H1 (cell line): ENCODE measurements around the gene ANXA8. TPM values are rescaled to one million over a fixed set of nuclear protein-coding genes. Genes with fewer than 3 reads are reported as not detected.
"Not testable (repeated sequence)": the region's sequence is repeated elsewhere in the genome, so short reads cannot be mapped to it uniquely, and the experiment has no call there.

Experiments
- CTCF ChIA-PET: fragments of 300-600 bp; sonication (Branson Sonifier 250); formaldehyde crosslinking; loops from one replicate; lab custom pipeline; 2021; ENCODE audit not compliant: partially characterized antibody; lab: Charles Lee
- POLR2A ChIA-PET: fragments of 300-600 bp; sonication (Branson Sonifier 250); formaldehyde crosslinking; loops from one replicate; lab custom pipeline; 2021; ENCODE audit warnings: inconsistent platforms; ENCODE audit not compliant: partially characterized antibody; lab: Charles Lee
- DNase-seq, 2 experiments: peaks; one replicate each; pipeline versions ENCODE4 v3.0.0 to v3.0.0-alpha.2; 2010 to 2022; ENCODE audit warnings: low spot score in 2 of 2, low read depth in 1 of 2, mixed read lengths in 1 of 2
- FAIRE-seq: peaks from 2 replicates; lab custom pipeline; 2011; peaks lifted over from hg19 to GRCh38; lab: Jason Lieb, UNC
- H2AFZ ChIP-seq: 2 replicates; pipeline ENCODE4 v1.8.1; 2012; ENCODE audit warnings: low read length, inconsistent platforms
- H2AK5ac ChIP-seq: 2 replicates; pipeline ENCODE4 v1.6.1; 2013; ENCODE audit warnings: low read depth, low read length
- H2BK120ac ChIP-seq: replicated peaks from 2 replicates; pipeline ENCODE3; 2013; ENCODE audit warnings: low read depth, low read length, inconsistent platforms
- H2BK12ac ChIP-seq: 2 replicates; pipeline ENCODE4 v1.6.1; 2013; ENCODE audit warnings: low read depth, low read length
- H2BK15ac ChIP-seq: 2 replicates; pipeline ENCODE4 v1.6.1; 2013; ENCODE audit warnings: low read length
- H2BK20ac ChIP-seq: 2 replicates; pipeline ENCODE4 v1.6.1; 2013; ENCODE audit warnings: low read length
- H2BK5ac ChIP-seq: 2 replicates; pipeline ENCODE4 v1.6.1; 2013; ENCODE audit warnings: low read depth, low read length
- H3K14ac ChIP-seq: 2 replicates; pipeline ENCODE4 v1.6.1; 2013; ENCODE audit warnings: inconsistent platforms; ENCODE audit not compliant: insufficient read length
- H3K18ac ChIP-seq: 2 replicates; pipeline ENCODE4 v1.6.1; 2013; ENCODE audit warnings: low read length; ENCODE audit errors: extremely low read depth
- H3K23ac ChIP-seq: 2 replicates; pipeline ENCODE4 v1.6.1; 2013; ENCODE audit warnings: inconsistent platforms; ENCODE audit not compliant: insufficient read length
- H3K23me2 ChIP-seq: 2 replicates; pipeline ENCODE4 v1.6.1; 2013; ENCODE audit warnings: low read depth, low read length
- H3K27ac ChIP-seq: 2 replicates; pipeline ENCODE4 v1.6.1; 2011; ENCODE audit warnings: low read depth, low read length, inconsistent platforms
- H3K27me3 ChIP-seq, 4 experiments: replicated peaks in 1 of 4; 1 replicate in 1 of 4; 2 replicates in 3 of 4; pipeline versions ENCODE4 v1.6.1 to v1.8.1; 2011 to 2013; ENCODE audit warnings: low read length in 3 of 4, mild to moderate bottlenecking in 3 of 4, inconsistent platforms in 2 of 4, mixed read lengths in 2 of 4, moderate library complexity in 1 of 4; ENCODE audit not compliant: control insufficient read depth in 3 of 4, insufficient read depth in 3 of 4; ENCODE audit errors: extremely low read depth in 1 of 4
- H3K36me3 ChIP-seq, 4 experiments: 2 replicates each; pipeline versions ENCODE4 v1.6.1 to v1.8.1; 2011 to 2013; ENCODE audit warnings: mild to moderate bottlenecking in 4 of 4, low read length in 3 of 4, moderate library complexity in 2 of 4, control low read depth in 1 of 4, inconsistent platforms in 1 of 4; ENCODE audit not compliant: insufficient read depth in 4 of 4, control insufficient read depth in 2 of 4
- H3K4ac ChIP-seq: replicated peaks from 2 replicates; pipeline ENCODE3; 2013; ENCODE audit warnings: low read length, low read depth, mixed read lengths, inconsistent platforms; ENCODE audit not compliant: insufficient read length
- H3K4me1 ChIP-seq, 4 experiments: replicated peaks in 1 of 4; 1 replicate in 1 of 4; 2 replicates in 3 of 4; pipeline versions ENCODE4 v1.6.1 to v1.8.1; 2011 to 2013; ENCODE audit warnings: low read length in 3 of 4, inconsistent platforms in 2 of 4, mixed read lengths in 1 of 4; ENCODE audit not compliant: insufficient read depth in 4 of 4, control insufficient read depth in 3 of 4
- H3K4me2 ChIP-seq, 2 experiments: 2 replicates each; pipeline versions ENCODE4 v1.6.1 to v1.8.1; 2011 to 2013; ENCODE audit warnings: low read depth in 2 of 2, low read length in 2 of 2, control low read depth in 1 of 2, inconsistent platforms in 1 of 2, mild to moderate bottlenecking in 1 of 2; ENCODE audit not compliant: insufficient read depth in 1 of 2
- H3K4me3 ChIP-seq, 4 experiments: fragments of 200-600, 300-600 bp in 1 of 4; sonication (generic), shearing (Covaris generic), sonication (Bioruptor Twin) in 1 of 4; 2 replicates each; pipeline versions ENCODE4 v1.5.1 to v1.8.1; 2011 to 2016; ENCODE audit warnings: low read length in 4 of 4, low read depth in 3 of 4, control low read depth in 2 of 4, inconsistent platforms in 2 of 4, mild to moderate bottlenecking in 2 of 4, mixed read lengths in 1 of 4, moderate library complexity in 1 of 4; ENCODE audit not compliant: insufficient read depth in 2 of 4; ENCODE audit errors: extremely low read depth in 1 of 4
- H3K56ac ChIP-seq: replicated peaks from 2 replicates; pipeline ENCODE3; 2013; ENCODE audit warnings: low read depth, mild to moderate bottlenecking, mixed read lengths, low read length, inconsistent platforms; ENCODE audit not compliant: insufficient read length
- H3K79me1 ChIP-seq: 2 replicates; pipeline ENCODE4 v1.6.1; 2013; ENCODE audit warnings: low read depth, low read length, control low read depth
- H3K79me2 ChIP-seq, 2 experiments: 2 replicates each; pipeline versions ENCODE4 v1.6.1 to v1.8.1; 2012 to 2013; ENCODE audit warnings: low read length in 2 of 2, mild to moderate bottlenecking in 2 of 2, inconsistent platforms in 1 of 2; ENCODE audit not compliant: insufficient read depth in 2 of 2, control insufficient read depth in 1 of 2
- H3K9ac ChIP-seq, 4 experiments: replicated peaks in 1 of 4; 1 replicate in 1 of 4; 2 replicates in 3 of 4; pipeline versions ENCODE4 v1.6.1 to v1.8.1; 2011 to 2013; ENCODE audit warnings: low read depth in 3 of 4, low read length in 3 of 4, control low read depth in 2 of 4, mild to moderate bottlenecking in 2 of 4, moderate library complexity in 2 of 4, inconsistent platforms in 1 of 4; ENCODE audit errors: extremely low read depth in 1 of 4
- H3K9me3 ChIP-seq, 2 experiments: 2 replicates each; pipeline versions ENCODE4 v1.6.1 to v1.8.1; 2012 to 2013; ENCODE audit warnings: mild to moderate bottlenecking in 2 of 2, moderate library complexity in 2 of 2, control low read depth in 1 of 2, inconsistent platforms in 1 of 2, low read depth in 1 of 2, low read length in 1 of 2, mixed read lengths in 1 of 2; ENCODE audit not compliant: insufficient read depth in 2 of 2
- H4K20me1 ChIP-seq, 2 experiments: replicated peaks in 1 of 2; 2 replicates each; pipeline versions ENCODE3 to v1.8.1; 2011 to 2013; ENCODE audit warnings: inconsistent platforms in 2 of 2, low read length in 2 of 2, mild to moderate bottlenecking in 1 of 2; ENCODE audit not compliant: insufficient read depth in 2 of 2, control insufficient read depth in 1 of 2
- H4K5ac ChIP-seq: 2 replicates; pipeline ENCODE4 v1.6.1; 2013; ENCODE audit warnings: low read length, low read depth, mixed read lengths, inconsistent platforms; ENCODE audit not compliant: insufficient read length
- H4K8ac ChIP-seq: 2 replicates; pipeline ENCODE4 v1.8.0; 2013; ENCODE audit warnings: mild to moderate bottlenecking, moderate library complexity, low read length, inconsistent platforms; ENCODE audit not compliant: insufficient read depth; ENCODE audit errors: extremely low read depth
- H4K91ac ChIP-seq: replicated peaks from 2 replicates; pipeline ENCODE3; 2013; ENCODE audit warnings: low read length, mixed read lengths, inconsistent platforms; ENCODE audit not compliant: insufficient read length
- WGBS, 2 experiments: shearing (Covaris generic) in 1 of 2; methylation state at CpG; one replicate each; pipeline versions ENCODE4 v1.1.6 to v1.1.7; 2013 to 2015; ENCODE audit warnings: low lambda C conversion rate in 2 of 2, mixed read lengths in 2 of 2, inconsistent platforms in 1 of 2, low coverage in 1 of 2, missing lambda C conversion rate in 1 of 2; ENCODE audit not compliant: insufficient replicate concordance in 2 of 2, insufficient coverage in 1 of 2, insufficient read length in 1 of 2; ENCODE audit errors: extremely low coverage in 1 of 2, missing lambda C conversion rate in 1 of 2; 5-methylcytosine and 5-hydroxymethylcytosine counted together
- polyA plus RNA-seq, 7 experiments: library from polyadenylated mRNA; depleted of rRNA in 3 of 7; stranded (reverse) in 5 of 7; unstranded in 2 of 7; fragments of >200 nt in 5 of 7; fragments of 200-250 nt in 2 of 7; gene quantifications; 1 replicate in 5 of 7; 2 replicates in 1 of 7; 4 replicates in 1 of 7; pipeline versions ENCODE4 v1.2.1 to v1.2.3, GENCODE V29; 2011 to 2013; ENCODE audit warnings: missing spikeins in 2 of 7, mixed read lengths in 2 of 7
- total RNA-seq: library from RNA; stranded (reverse); fragmentation: NEBNext Ultra II Directional; extraction: Animal tissue kit (Norgen Biotek cat#: 25700); gene quantifications from 2 replicates; pipeline ENCODE4 v1.2.1, GENCODE V29; 2021

ANXA8 gene
- total and polyA plus RNA-seq, 2 of the 8 experiments (the other 6 are each of a cell fraction or from before 2014, with no cell fraction given) = 0.15 TPM; not detected in 1

GRCh38 chr10:47475101-47475500 lies 8.8 kb downstream of the ANXA8 start:
- H3K9ac ChIP-seq, DNase-seq, H3K79me2 ChIP-seq, H4K8ac ChIP-seq, H3K27me3 ChIP-seq, H2BK12ac ChIP-seq, H4K20me1 ChIP-seq, H3K56ac ChIP-seq, H2AFZ ChIP-seq, H2BK20ac ChIP-seq, H3K9me3 ChIP-seq, CTCF ChIA-PET, H2BK15ac ChIP-seq, H3K18ac ChIP-seq, FAIRE-seq, H3K79me1 ChIP-seq, H2BK120ac ChIP-seq, H3K23me2 ChIP-seq, H3K36me3 ChIP-seq, H2AK5ac ChIP-seq, POLR2A ChIA-PET, H3K4me3 ChIP-seq, H3K27ac ChIP-seq, H3K4me2 ChIP-seq, H3K4ac ChIP-seq, H4K91ac ChIP-seq, H3K23ac ChIP-seq, H3K14ac ChIP-seq, H4K5ac ChIP-seq, H2BK5ac ChIP-seq, H3K4me1 ChIP-seq: not testable (repeated sequence)
- WGBS, 2 experiments = 83% methylated on average over 1 of the region's 5 CpGs; no CpG with 5 or more reads in 1 of the 2 experiments

DNA sequence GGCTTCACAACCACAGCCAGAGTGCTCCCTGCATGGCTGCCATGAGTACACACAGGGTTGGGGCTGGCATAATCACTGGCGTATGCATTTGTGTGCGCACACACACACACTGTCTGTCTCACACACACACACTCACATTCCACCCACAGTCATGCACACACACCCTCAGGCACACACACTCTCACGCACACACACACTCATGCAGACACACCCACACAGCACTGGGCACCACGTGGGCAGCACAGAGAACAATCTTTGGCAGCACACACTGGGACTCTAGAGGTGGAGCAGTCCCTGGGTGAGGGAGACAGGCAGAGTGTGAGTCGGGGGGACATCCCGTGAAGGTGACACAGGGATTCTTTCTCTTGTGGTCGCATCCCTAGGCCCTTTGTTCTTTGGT lies 10.4 kb downstream of the ANXA8 start:
- H3K79me2 ChIP-seq, H3K56ac ChIP-seq, H3K18ac ChIP-seq, FAIRE-seq, H2BK5ac ChIP-seq, H3K23ac ChIP-seq, H3K9ac ChIP-seq, H3K27me3 ChIP-seq, H2BK120ac ChIP-seq, H2BK12ac ChIP-seq, POLR2A ChIA-PET, H3K4me3 ChIP-seq, H3K36me3 ChIP-seq, H3K79me1 ChIP-seq, CTCF ChIA-PET, H3K4me1 ChIP-seq, H4K8ac ChIP-seq, H4K20me1 ChIP-seq, H3K4me2 ChIP-seq, H2AK5ac ChIP-seq, H3K9me3 ChIP-seq, H3K14ac ChIP-seq, H3K4ac ChIP-seq, DNase-seq, H3K27ac ChIP-seq, H2BK15ac ChIP-seq, H4K5ac ChIP-seq, H2BK20ac ChIP-seq, H2AFZ ChIP-seq, H4K91ac ChIP-seq, H3K23me2 ChIP-seq: not testable (repeated sequence)
- no CpG with 5 or more reads among the region's 7 CpGs for WGBS, 2 experiments
